Measurements from ENCODE around the gene CAPSL.
A peak's percentile ranks its signal among the peaks of the same experiment; 100 is the strongest.
"Not testable (repeated sequence)": the region's sequence is repeated elsewhere in the genome, so short reads cannot be mapped to it uniquely, and the experiment has no call there.

The CAPSL gene

DNA sequence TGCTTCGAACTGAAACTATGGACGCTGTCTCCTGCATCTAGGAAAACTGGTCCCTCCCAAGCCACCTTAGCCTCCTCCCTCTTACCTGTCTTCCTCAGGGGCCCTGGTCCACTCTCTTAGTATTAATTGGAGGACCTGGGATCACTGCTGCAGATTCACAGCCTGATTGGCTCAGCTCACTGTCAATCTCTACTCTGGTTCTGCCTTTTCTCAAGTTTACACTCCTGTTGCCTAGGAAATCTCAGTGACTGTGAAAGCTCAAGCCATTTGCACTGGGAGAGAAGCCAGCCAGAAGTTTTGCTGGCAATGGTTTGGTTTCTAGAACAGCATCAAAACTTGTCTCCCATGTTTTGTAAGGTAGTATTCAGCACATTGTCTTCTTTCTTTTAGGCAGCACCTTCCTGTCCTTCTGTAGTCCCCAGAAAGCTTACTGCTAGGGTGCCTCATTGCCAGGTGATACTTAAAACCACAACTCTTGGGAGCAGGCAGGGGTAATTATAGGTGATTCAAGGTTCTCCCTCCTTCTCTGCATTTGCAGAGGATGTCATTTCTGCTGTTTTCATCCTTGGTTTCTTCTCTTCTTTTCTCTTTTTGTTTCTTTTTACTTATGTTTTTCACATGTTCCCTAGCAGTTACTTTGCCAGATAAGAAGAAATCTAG lies at the start of gene CAPSL:
Gene CAPSL, minus strand, starts transcription at position 55 of the 660 bp plus-strand sequence. CDS start 17,502 bp downstream, outside the sequence.
- DNase-seq: peak; percentile 87

DNA sequence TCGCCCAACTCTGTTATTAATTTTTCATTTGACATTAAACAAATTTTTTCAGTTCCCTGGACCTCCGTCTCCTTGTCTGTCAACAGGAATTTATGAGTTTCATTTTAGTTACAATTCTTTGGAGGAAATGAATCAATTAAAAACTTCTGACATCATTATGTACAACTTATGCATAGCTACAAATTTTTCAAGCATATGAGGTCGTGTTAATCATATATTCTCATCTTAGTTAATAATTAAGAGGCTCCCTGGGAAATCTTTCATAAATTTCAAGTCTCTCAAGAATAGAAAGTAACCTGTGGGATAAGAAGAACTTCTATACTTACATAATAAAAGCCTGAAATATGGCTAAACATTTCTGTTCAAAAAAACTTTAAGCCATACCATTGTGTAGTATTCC lies 49.4 kb upstream of the CAPSL start:
- DNase-seq: no peak

DNA sequence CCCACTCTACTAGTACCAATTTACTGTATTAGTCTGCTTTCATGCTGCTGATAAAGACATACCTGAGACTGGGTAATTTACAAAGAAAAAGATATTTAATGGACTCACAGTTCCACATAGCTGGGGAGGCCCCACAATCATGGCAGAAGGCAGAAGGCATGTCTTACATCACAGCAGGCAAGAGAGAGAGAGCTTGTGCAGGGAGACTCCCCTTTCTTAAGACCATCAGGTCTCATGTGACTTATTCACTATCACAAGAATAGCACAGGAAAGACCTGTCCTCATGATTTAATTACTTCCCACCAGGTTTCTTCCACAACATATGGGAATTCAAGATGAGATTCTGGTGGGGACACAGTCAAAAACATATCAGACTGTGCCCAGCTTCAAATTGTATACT lies 41.3 kb upstream of the CAPSL start:
- no peak for DNase-seq

GRCh38 chr5:35976859-35977258 lies 38.4 kb upstream of the CAPSL start:
- not testable (repeated sequence) for DNase-seq

- no peak for DNase-seq
Measured at GRCh38 chr5:35974570-35974969, 36.1 kb upstream of the CAPSL start.

GRCh38 chr5:35971878-35972210 lies 33.4 kb upstream of the CAPSL start:
- no peak for DNase-seq

- DNase-seq: no peak
Measured at GRCh38 chr5:35971186-35971877, 32.9 kb upstream of the CAPSL start.

DNA sequence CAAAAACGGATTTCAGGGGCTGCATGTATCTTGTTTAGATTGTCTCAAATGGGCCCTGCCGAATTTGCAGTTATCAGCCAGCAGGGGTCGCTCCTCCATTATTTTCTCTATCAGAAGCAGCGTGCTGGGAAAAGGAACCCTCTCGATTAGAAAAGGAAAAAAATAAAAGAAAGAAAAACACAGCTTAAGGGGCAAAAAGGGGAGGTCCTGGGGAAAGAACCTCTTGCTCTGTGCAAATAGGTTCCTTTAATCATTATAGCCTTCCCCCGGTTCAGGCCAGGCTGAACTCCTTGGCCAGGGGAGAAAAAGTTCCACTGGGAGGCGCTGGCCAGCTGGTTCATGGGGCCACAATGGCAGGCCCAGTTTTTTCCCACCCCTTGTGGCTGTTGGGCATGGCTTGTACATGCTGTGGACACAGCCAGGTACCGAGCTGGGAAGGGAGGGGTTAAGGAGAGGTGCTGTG lies 25.0 kb upstream of the CAPSL start:
- no peak for DNase-seq

GRCh38 chr5:35960328-35960727 lies 21.9 kb upstream of the CAPSL start:
- DNase-seq: no peak

DNA sequence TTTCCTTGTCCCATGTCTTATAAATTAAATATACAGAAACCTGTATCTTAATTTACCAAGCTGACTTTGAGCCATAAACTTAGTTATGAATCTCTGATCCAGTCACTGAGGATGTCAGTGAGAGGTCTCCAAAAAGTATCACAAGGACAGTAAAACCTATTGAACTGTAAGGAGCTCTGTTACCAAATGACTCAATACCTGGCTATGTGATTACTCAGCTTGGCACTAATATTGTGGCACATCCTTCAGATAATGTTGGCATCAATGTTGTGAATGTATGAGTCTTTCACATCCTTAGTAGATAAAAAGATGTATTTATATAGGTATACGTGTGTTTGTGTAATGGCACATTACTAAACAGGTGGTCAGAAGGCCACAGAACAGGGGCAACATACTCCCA lies 18.0 kb upstream of the CAPSL start:
- no peak for DNase-seq

- DNase-seq: no peak
Measured at GRCh38 chr5:35954175-35954574, 15.8 kb upstream of the CAPSL start.

DNA sequence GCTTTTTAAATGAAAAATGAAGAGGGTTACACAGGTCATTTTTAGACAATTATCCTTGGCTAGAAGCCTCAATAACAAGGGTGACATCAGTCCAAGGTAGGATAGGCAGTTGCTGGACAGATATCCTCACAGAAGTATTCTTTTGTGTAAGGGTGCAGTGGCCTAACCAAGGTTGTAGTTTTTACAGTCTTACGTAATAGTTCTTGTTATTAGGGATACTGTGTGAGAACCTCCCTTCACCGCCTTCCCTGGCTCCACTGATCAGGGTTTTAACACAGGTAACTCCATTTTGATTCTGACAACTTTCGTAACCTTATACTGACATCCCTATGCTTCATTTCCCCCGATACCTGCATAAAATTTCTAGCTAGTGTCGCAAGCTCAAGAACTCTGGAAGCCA lies 8.7 kb upstream of the CAPSL start:
- DNase-seq: no peak

GRCh38 chr5:35939639-35940038 lies 1.2 kb upstream of the CAPSL start:
- no peak for DNase-seq

DNA sequence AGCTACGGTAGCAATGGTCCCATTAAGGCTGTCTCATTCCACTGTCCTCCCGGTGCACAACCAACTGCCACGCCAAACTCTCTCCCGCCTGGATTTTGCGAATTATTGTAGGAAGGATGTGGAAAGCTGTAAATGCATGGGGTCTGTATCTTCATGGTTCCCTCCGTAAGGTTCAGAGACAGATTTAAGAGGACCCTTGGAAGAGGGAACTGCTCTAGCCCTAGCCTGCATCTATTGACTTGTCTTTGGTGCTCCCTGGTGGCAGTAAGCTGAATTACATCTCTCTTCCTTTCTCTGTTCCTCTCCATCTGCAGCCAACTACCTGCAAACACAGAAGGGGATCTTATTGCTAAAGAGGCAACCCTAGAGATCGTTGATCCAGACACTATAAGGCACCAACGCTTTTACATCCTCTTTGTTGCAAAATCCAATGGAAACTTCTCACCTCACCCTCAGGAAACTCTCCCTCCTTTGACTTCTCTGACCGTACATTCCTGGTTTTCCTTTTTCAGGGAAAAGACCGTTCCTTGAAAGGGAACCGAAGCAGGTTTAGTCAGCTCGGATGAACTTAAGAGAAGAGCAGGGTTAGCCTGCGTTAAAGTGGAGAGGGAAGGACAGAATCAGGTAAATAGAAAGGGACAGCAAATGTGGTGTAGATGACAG lies 11.9 kb downstream of the CAPSL start:
- DNase-seq: no peak

- peak; percentile 55 for DNase-seq
Measured at GRCh38 chr5:35924950-35925722, 13.3 kb downstream of the CAPSL start.

GRCh38 chr5:35924122-35924949 lies 14.1 kb downstream of the CAPSL start:
- DNase-seq: peak; percentile 81

GRCh38 chr5:35922468-35922867 lies 16.0 kb downstream of the CAPSL start:
- no peak for DNase-seq

DNA sequence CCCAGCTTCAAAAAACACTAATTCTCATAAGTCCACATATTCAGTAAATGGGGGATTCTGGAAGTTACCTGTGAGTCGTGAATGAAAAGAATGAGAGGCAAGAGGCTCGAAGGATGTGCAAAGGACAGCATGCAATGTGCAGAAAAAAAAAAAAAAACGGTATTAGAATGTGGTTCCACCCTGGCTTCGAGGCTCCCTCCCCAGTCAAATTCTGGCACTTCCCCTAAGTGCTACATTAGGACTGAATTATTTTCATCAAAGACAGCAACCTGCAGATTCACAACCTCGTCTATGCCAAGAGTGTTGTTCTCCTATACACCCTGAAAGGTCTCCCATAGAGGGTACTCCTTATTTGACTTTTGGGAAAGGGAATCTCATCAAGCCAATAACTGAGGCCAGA lies 16.5 kb downstream of the CAPSL start:
- no peak for DNase-seq

DNA sequence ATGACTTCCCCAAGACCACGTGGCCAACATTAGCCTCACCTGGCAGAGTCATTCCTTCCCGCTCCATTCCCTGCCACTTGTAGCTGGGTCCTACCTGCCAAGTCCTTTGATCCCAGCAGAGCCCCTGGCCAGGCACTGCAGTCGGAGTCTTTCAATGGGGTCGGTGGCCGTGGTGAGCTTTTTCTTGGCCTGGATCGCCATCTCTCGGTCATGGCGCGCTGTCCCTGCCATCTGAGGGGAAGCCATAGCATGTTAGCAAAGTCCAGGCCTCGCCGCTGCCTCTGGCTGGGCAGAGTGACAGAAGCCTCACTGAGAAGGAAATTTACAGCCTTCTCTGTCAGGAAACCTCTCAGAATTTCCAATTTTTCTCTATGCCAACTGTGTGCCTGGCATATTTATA lies 17.5 kb downstream of the CAPSL start:
- no peak for DNase-seq

DNA sequence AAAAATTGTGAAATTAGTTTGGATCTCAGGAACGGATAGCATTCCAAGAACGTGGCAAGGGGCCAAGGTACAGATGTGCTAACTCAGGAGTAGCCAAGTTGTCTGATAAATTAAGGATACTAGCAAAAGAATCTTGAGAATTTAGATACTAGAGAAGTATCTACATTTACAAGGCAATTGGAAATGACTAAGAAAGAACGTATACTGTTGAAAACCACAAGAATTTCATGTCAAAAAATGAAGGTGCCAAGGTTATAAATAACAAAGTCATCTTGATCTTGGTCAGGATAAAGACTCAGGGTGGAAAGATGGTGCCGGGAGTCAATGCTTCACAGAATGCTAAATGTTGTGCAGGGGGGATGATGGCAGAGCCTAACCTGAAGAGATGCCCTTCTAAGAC lies 19.2 kb downstream of the CAPSL start:
- no peak for DNase-seq

GRCh38 chr5:35908814-35909213 lies 29.6 kb downstream of the CAPSL start:
- DNase-seq: no peak

GRCh38 chr5:35908228-35908627 lies 30.2 kb downstream of the CAPSL start:
- no peak for DNase-seq

Measured in DMS79 (cell line).